H1 (cell line): ENCODE data around the gene EPHA6. TPM values are rescaled to one million over a fixed set of nuclear protein-coding genes. Genes with fewer than 3 reads are reported as not detected.

ENCODE experiments used
- CTCF ChIA-PET: fragments of 300-600 bp; sonication (Branson Sonifier 250); formaldehyde crosslinking; loops from one replicate; lab custom pipeline; 2021; ENCODE audit not compliant: partially characterized antibody; lab: Charles Lee
- POLR2A ChIA-PET: fragments of 300-600 bp; sonication (Branson Sonifier 250); formaldehyde crosslinking; loops from one replicate; lab custom pipeline; 2021; ENCODE audit warnings: inconsistent platforms; ENCODE audit not compliant: partially characterized antibody; lab: Charles Lee
- DNase-seq, 2 experiments: peaks; one replicate each; pipeline versions ENCODE4 v3.0.0 to v3.0.0-alpha.2; 2010 to 2022; ENCODE audit warnings: low spot score in 2 of 2, low read depth in 1 of 2, mixed read lengths in 1 of 2
- FAIRE-seq: peaks from 2 replicates; lab custom pipeline; 2011; peaks lifted over from hg19 to GRCh38; lab: Jason Lieb, UNC
- H2AFZ ChIP-seq: 2 replicates; pipeline ENCODE4 v1.8.1; 2012; ENCODE audit warnings: low read length, inconsistent platforms
- H2AK5ac ChIP-seq: 2 replicates; pipeline ENCODE4 v1.6.1; 2013; ENCODE audit warnings: low read depth, low read length
- H2BK120ac ChIP-seq: replicated peaks from 2 replicates; pipeline ENCODE3; 2013; ENCODE audit warnings: low read depth, low read length, inconsistent platforms
- H2BK12ac ChIP-seq: 2 replicates; pipeline ENCODE4 v1.6.1; 2013; ENCODE audit warnings: low read depth, low read length
- H2BK15ac ChIP-seq: 2 replicates; pipeline ENCODE4 v1.6.1; 2013; ENCODE audit warnings: low read length
- H2BK20ac ChIP-seq: 2 replicates; pipeline ENCODE4 v1.6.1; 2013; ENCODE audit warnings: low read length
- H2BK5ac ChIP-seq: 2 replicates; pipeline ENCODE4 v1.6.1; 2013; ENCODE audit warnings: low read depth, low read length
- H3K14ac ChIP-seq: 2 replicates; pipeline ENCODE4 v1.6.1; 2013; ENCODE audit warnings: inconsistent platforms; ENCODE audit not compliant: insufficient read length
- H3K18ac ChIP-seq: 2 replicates; pipeline ENCODE4 v1.6.1; 2013; ENCODE audit warnings: low read length; ENCODE audit errors: extremely low read depth
- H3K23ac ChIP-seq: 2 replicates; pipeline ENCODE4 v1.6.1; 2013; ENCODE audit warnings: inconsistent platforms; ENCODE audit not compliant: insufficient read length
- H3K23me2 ChIP-seq: 2 replicates; pipeline ENCODE4 v1.6.1; 2013; ENCODE audit warnings: low read depth, low read length
- H3K27ac ChIP-seq: 2 replicates; pipeline ENCODE4 v1.6.1; 2011; ENCODE audit warnings: low read depth, low read length, inconsistent platforms
- H3K27me3 ChIP-seq, 4 experiments: replicated peaks in 1 of 4; 1 replicate in 1 of 4; 2 replicates in 3 of 4; pipeline versions ENCODE4 v1.6.1 to v1.8.1; 2011 to 2013; ENCODE audit warnings: low read length in 3 of 4, mild to moderate bottlenecking in 3 of 4, inconsistent platforms in 2 of 4, mixed read lengths in 2 of 4, moderate library complexity in 1 of 4; ENCODE audit not compliant: control insufficient read depth in 3 of 4, insufficient read depth in 3 of 4; ENCODE audit errors: extremely low read depth in 1 of 4
- H3K36me3 ChIP-seq, 4 experiments: 2 replicates each; pipeline versions ENCODE4 v1.6.1 to v1.8.1; 2011 to 2013; ENCODE audit warnings: mild to moderate bottlenecking in 4 of 4, low read length in 3 of 4, moderate library complexity in 2 of 4, control low read depth in 1 of 4, inconsistent platforms in 1 of 4; ENCODE audit not compliant: insufficient read depth in 4 of 4, control insufficient read depth in 2 of 4
- H3K4ac ChIP-seq: replicated peaks from 2 replicates; pipeline ENCODE3; 2013; ENCODE audit warnings: low read length, low read depth, mixed read lengths, inconsistent platforms; ENCODE audit not compliant: insufficient read length
- H3K4me1 ChIP-seq, 4 experiments: replicated peaks in 1 of 4; 1 replicate in 1 of 4; 2 replicates in 3 of 4; pipeline versions ENCODE4 v1.6.1 to v1.8.1; 2011 to 2013; ENCODE audit warnings: low read length in 3 of 4, inconsistent platforms in 2 of 4, mixed read lengths in 1 of 4; ENCODE audit not compliant: insufficient read depth in 4 of 4, control insufficient read depth in 3 of 4
- H3K4me2 ChIP-seq, 2 experiments: 2 replicates each; pipeline versions ENCODE4 v1.6.1 to v1.8.1; 2011 to 2013; ENCODE audit warnings: low read depth in 2 of 2, low read length in 2 of 2, control low read depth in 1 of 2, inconsistent platforms in 1 of 2, mild to moderate bottlenecking in 1 of 2; ENCODE audit not compliant: insufficient read depth in 1 of 2
- H3K4me3 ChIP-seq, 4 experiments: fragments of 200-600, 300-600 bp in 1 of 4; sonication (generic), shearing (Covaris generic), sonication (Bioruptor Twin) in 1 of 4; 2 replicates each; pipeline versions ENCODE4 v1.5.1 to v1.8.1; 2011 to 2016; ENCODE audit warnings: low read length in 4 of 4, low read depth in 3 of 4, control low read depth in 2 of 4, inconsistent platforms in 2 of 4, mild to moderate bottlenecking in 2 of 4, mixed read lengths in 1 of 4, moderate library complexity in 1 of 4; ENCODE audit not compliant: insufficient read depth in 2 of 4; ENCODE audit errors: extremely low read depth in 1 of 4
- H3K56ac ChIP-seq: replicated peaks from 2 replicates; pipeline ENCODE3; 2013; ENCODE audit warnings: low read depth, mild to moderate bottlenecking, mixed read lengths, low read length, inconsistent platforms; ENCODE audit not compliant: insufficient read length
- H3K79me1 ChIP-seq: 2 replicates; pipeline ENCODE4 v1.6.1; 2013; ENCODE audit warnings: low read depth, low read length, control low read depth
- H3K79me2 ChIP-seq, 2 experiments: 2 replicates each; pipeline versions ENCODE4 v1.6.1 to v1.8.1; 2012 to 2013; ENCODE audit warnings: low read length in 2 of 2, mild to moderate bottlenecking in 2 of 2, inconsistent platforms in 1 of 2; ENCODE audit not compliant: insufficient read depth in 2 of 2, control insufficient read depth in 1 of 2
- H3K9ac ChIP-seq, 4 experiments: replicated peaks in 1 of 4; 1 replicate in 1 of 4; 2 replicates in 3 of 4; pipeline versions ENCODE4 v1.6.1 to v1.8.1; 2011 to 2013; ENCODE audit warnings: low read depth in 3 of 4, low read length in 3 of 4, control low read depth in 2 of 4, mild to moderate bottlenecking in 2 of 4, moderate library complexity in 2 of 4, inconsistent platforms in 1 of 4; ENCODE audit errors: extremely low read depth in 1 of 4
- H3K9me3 ChIP-seq, 2 experiments: 2 replicates each; pipeline versions ENCODE4 v1.6.1 to v1.8.1; 2012 to 2013; ENCODE audit warnings: mild to moderate bottlenecking in 2 of 2, moderate library complexity in 2 of 2, control low read depth in 1 of 2, inconsistent platforms in 1 of 2, low read depth in 1 of 2, low read length in 1 of 2, mixed read lengths in 1 of 2; ENCODE audit not compliant: insufficient read depth in 2 of 2
- H4K20me1 ChIP-seq, 2 experiments: replicated peaks in 1 of 2; 2 replicates each; pipeline versions ENCODE3 to v1.8.1; 2011 to 2013; ENCODE audit warnings: inconsistent platforms in 2 of 2, low read length in 2 of 2, mild to moderate bottlenecking in 1 of 2; ENCODE audit not compliant: insufficient read depth in 2 of 2, control insufficient read depth in 1 of 2
- H4K5ac ChIP-seq: 2 replicates; pipeline ENCODE4 v1.6.1; 2013; ENCODE audit warnings: low read length, low read depth, mixed read lengths, inconsistent platforms; ENCODE audit not compliant: insufficient read length
- H4K8ac ChIP-seq: 2 replicates; pipeline ENCODE4 v1.8.0; 2013; ENCODE audit warnings: mild to moderate bottlenecking, moderate library complexity, low read length, inconsistent platforms; ENCODE audit not compliant: insufficient read depth; ENCODE audit errors: extremely low read depth
- H4K91ac ChIP-seq: replicated peaks from 2 replicates; pipeline ENCODE3; 2013; ENCODE audit warnings: low read length, mixed read lengths, inconsistent platforms; ENCODE audit not compliant: insufficient read length
- ATF2 ChIP-seq: IDR thresholded peaks from 2 replicates; pipeline ENCODE4 v1.6.1; 2012; ENCODE audit warnings: low read length, inconsistent platforms
- BRCA1 ChIP-seq: IDR thresholded peaks from 2 replicates; pipeline ENCODE4 v1.6.1; 2012; ENCODE audit warnings: low read depth, low read length, improper control_type of control experiment
- CBX5 ChIP-seq: fragments of 300-800, 300-1000 bp; sonication (generic); IDR thresholded peaks from 2 replicates; pipeline ENCODE4 v1.7.1; 2016; ENCODE audit warnings: antibody characterized with exemption, low read length, low read depth
- CTBP2 ChIP-seq: IDR thresholded peaks from 2 replicates; pipeline ENCODE4 v1.7.0; 2011; ENCODE audit warnings: borderline replicate concordance, mild to moderate bottlenecking, moderate library complexity, mixed read lengths, low read length; ENCODE audit not compliant: insufficient read depth, insufficient read length
- EP300 ChIP-seq, 2 experiments: IDR thresholded peaks; 1 replicate in 1 of 2; 2 replicates in 1 of 2; pipeline ENCODE4 v1.6.1; 2011 to 2012; ENCODE audit warnings: low read depth in 2 of 2, low read length in 2 of 2, mild to moderate bottlenecking in 2 of 2, borderline replicate concordance in 1 of 2, inconsistent platforms in 1 of 2, moderate library complexity in 1 of 2
- EZH2 ChIP-seq: fragments of 200-600 bp; sonication (generic); IDR thresholded peaks from 2 replicates; pipeline ENCODE4 v1.7.1; 2012; ENCODE audit warnings: low read depth, mild to moderate bottlenecking, moderate library complexity, low read length, inconsistent platforms; ENCODE audit not compliant: severe bottlenecking
- GTF2F1 ChIP-seq: IDR thresholded peaks from 2 replicates; pipeline ENCODE4 v1.6.1; 2012; ENCODE audit warnings: low read depth, low read length, improper control_type of control experiment, borderline replicate concordance
- MAFK ChIP-seq: IDR thresholded peaks from 2 replicates; pipeline ENCODE4 v1.6.1; 2012; ENCODE audit warnings: low read depth, mild to moderate bottlenecking, improper control_type of control experiment, low read length
- NRF1 ChIP-seq: IDR thresholded peaks from 2 replicates; pipeline ENCODE4 v1.6.1; 2011; ENCODE audit warnings: mild to moderate bottlenecking, low read depth, low read length, improper control_type of control experiment
- RXRA ChIP-seq: IDR thresholded peaks from 2 replicates; pipeline ENCODE4 v1.6.1; 2011; ENCODE audit warnings: low read depth, mild to moderate bottlenecking, low read length, moderate library complexity; ENCODE audit not compliant: insufficient read depth
- SIN3A ChIP-seq, 2 experiments: IDR thresholded peaks in 1 of 2; conservative IDR thresholded peaks in 1 of 2; 2 replicates each; pipeline ENCODE4 v1.6.1; 2011 to 2012; ENCODE audit warnings: low read length in 2 of 2, improper control_type of control experiment in 1 of 2, low read depth in 1 of 2, mild to moderate bottlenecking in 1 of 2
- ZNF274 ChIP-seq: IDR thresholded peaks from 2 replicates; pipeline ENCODE4 v1.7.0; 2012; ENCODE audit warnings: low read length, borderline replicate concordance; ENCODE audit errors: extremely low read depth
- WGBS, 2 experiments: shearing (Covaris generic) in 1 of 2; methylation state at CpG; one replicate each; pipeline versions ENCODE4 v1.1.6 to v1.1.7; 2013 to 2015; ENCODE audit warnings: low lambda C conversion rate in 2 of 2, mixed read lengths in 2 of 2, inconsistent platforms in 1 of 2, low coverage in 1 of 2, missing lambda C conversion rate in 1 of 2; ENCODE audit not compliant: insufficient replicate concordance in 2 of 2, insufficient coverage in 1 of 2, insufficient read length in 1 of 2; ENCODE audit errors: extremely low coverage in 1 of 2, missing lambda C conversion rate in 1 of 2; 5-methylcytosine and 5-hydroxymethylcytosine counted together
- polyA plus RNA-seq, 7 experiments: library from polyadenylated mRNA; depleted of rRNA in 3 of 7; stranded (reverse) in 5 of 7; unstranded in 2 of 7; fragments of >200 nt in 5 of 7; fragments of 200-250 nt in 2 of 7; gene quantifications; 1 replicate in 5 of 7; 2 replicates in 1 of 7; 4 replicates in 1 of 7; pipeline versions ENCODE4 v1.2.1 to v1.2.3, GENCODE V29; 2011 to 2013; ENCODE audit warnings: missing spikeins in 2 of 7, mixed read lengths in 2 of 7
- total RNA-seq: library from RNA; stranded (reverse); fragmentation: NEBNext Ultra II Directional; extraction: Animal tissue kit (Norgen Biotek cat#: 25700); gene quantifications from 2 replicates; pipeline ENCODE4 v1.2.1, GENCODE V29; 2021

Gene EPHA6
- total and polyA plus RNA-seq, 2 of the 8 experiments (the other 6 are each of a cell fraction or from before 2014, with no cell fraction given): 0.83 to 3.2 TPM

GRCh38 chr3:96986241-96986640, 171.8 kb downstream of the EPHA6 start:
- H3K27me3 ChIP-seq: no peaks in the 10 kb centered on the region
- H3K9ac ChIP-seq: no peak overlapping the region
- FAIRE-seq (no peak), DNase-seq (no peak)
- no peak overlapping the region for H3K4me3 ChIP-seq
- H3K14ac ChIP-seq: no peak overlapping the region
- H3K36me3 ChIP-seq: no peaks in the 10 kb centered on the region; a peak in 1 of 8 replicates
- no peak overlapping the region for H2AK5ac ChIP-seq
- H3K56ac ChIP-seq: no peak overlapping the region
- H3K18ac ChIP-seq: no peak overlapping the region
- no peaks in the 10 kb centered on the region for H3K79me1 ChIP-seq
- H3K23ac ChIP-seq: no peak overlapping the region
- H3K23me2 ChIP-seq: no peaks in the 10 kb centered on the region
- no peak overlapping the region for H3K27ac ChIP-seq
- H2BK5ac ChIP-seq: no peak overlapping the region
- H4K20me1 ChIP-seq: no peaks in the 10 kb centered on the region
- H2BK120ac ChIP-seq: no peak overlapping the region
- no peak overlapping the region for H2BK12ac ChIP-seq
- POLR2A ChIA-PET: no interaction called here
- WGBS, 2 experiments: 87% methylated on average over 1 of the region's 1 CpG; no CpG with 5 or more reads in 1 of the 2 experiments
- no peaks in the 10 kb centered on the region for H3K79me2 ChIP-seq
- H2BK15ac ChIP-seq: no peak overlapping the region
- H3K4me2 ChIP-seq: no peak overlapping the region
- H2BK20ac ChIP-seq: no peak overlapping the region
- H3K9me3 ChIP-seq: peaks cover 5 to 9% of the 10 kb centered on the region in 2 experiments; a peak in 3 of 4 replicates
- no peak overlapping the region for H4K91ac ChIP-seq
- no peaks in the 10 kb centered on the region for H3K4me1 ChIP-seq
- H4K8ac ChIP-seq: no peak overlapping the region
- H4K5ac ChIP-seq: no peak overlapping the region
- CTCF ChIA-PET: no interaction called here
- H3K4ac ChIP-seq: no peak overlapping the region
- no peak overlapping the region for H2AFZ ChIP-seq
- no peak for TF ChIP-seq ATF2
- no peak for TF ChIP-seq CBX5
- no peak for TF ChIP-seq GTF2F1
- TF ChIP-seq NRF1: no peak
- no peak for TF ChIP-seq BRCA1
- TF ChIP-seq MAFK: no peak
- no peak for TF ChIP-seq EZH2
- no peak for TF ChIP-seq EP300 (IDR thresholded peaks at IDR 0.05; ENCODE audit: borderline replicate concordance in 1 of 2, low read depth in 2 of 2, low read length in 2 of 2)
- TF ChIP-seq RXRA: no peak
- TF ChIP-seq ZNF274: no peak
- TF ChIP-seq SIN3A (conservative IDR thresholded peaks at IDR 0.05 in 1 of 2, IDR thresholded peaks at IDR 0.05 in 1 of 2; ENCODE audit: low read depth in 1 of 2, low read length in 2 of 2): no peak
- no peak for TF ChIP-seq CTBP2
